Colonic mucosa (tissue), 4 donors: ENCODE results near the gene CALB2. TPM values are rescaled to one million over a fixed set of nuclear protein-coding genes. Genes with fewer than 3 reads are reported as not detected.

Source experiments
- DNase-seq: peaks from one replicate; pipeline ENCODE4 v3.0.0-alpha.2; 2020
- H3K27ac ChIP-seq: fragments of 200-600 bp; one replicate; pipeline ENCODE4 v1.8.0; 2021
- H3K27me3 ChIP-seq: fragments of 200-600 bp; one replicate; pipeline ENCODE4 v1.8.0; 2021
- H3K36me3 ChIP-seq: fragments of 200-600 bp; one replicate; pipeline ENCODE4 v1.8.0; 2021
- H3K4me1 ChIP-seq: fragments of 200-600 bp; one replicate; pipeline ENCODE4 v1.8.0; 2021; ENCODE audit warnings: mild to moderate bottlenecking
- H3K4me3 ChIP-seq: fragments of 200-600 bp; one replicate; pipeline ENCODE4 v1.8.0; 2021
- H3K9ac ChIP-seq, 2 donors: one replicate each; pipeline ENCODE4 v1.7.0; 2013; ENCODE audit warnings: control low read depth in 2 of 2, low read depth in 2 of 2, low read length in 2 of 2
- H3K9me3 ChIP-seq: fragments of 200-600 bp; one replicate; pipeline ENCODE4 v1.8.0; 2021
- CTCF ChIP-seq: fragments of 200-600 bp; IDR thresholded peaks from one replicate; pipeline ENCODE4 v1.8.0; 2022; ENCODE audit warnings: antibody characterized with exemption, mild to moderate bottlenecking
- intact Hi-C: fragments of 100-400 bp; cut with DNase I; formaldehyde crosslinking; loops from one replicate; pipeline ENCODE4 v1.14.1; 2022
- total RNA-seq, 2 donors: library from RNA; stranded (reverse); fragmentation: NEBNext Ultra II Directional in 1 of 2; extraction: Animal tissue kit (Norgen Biotek cat#: 25700) in 1 of 2; gene quantifications; one replicate each; pipeline ENCODE4 v1.2.1, GENCODE V29; 2021
- donor health status: healthy.
- donor health status: DM: no; HTN: no; CAD: no.
- donor health status: DM: no; HTN: no; CAD: no.

The CALB2 gene
- total RNA-seq, 2 donors from 2014 or later: 0.74 to 2.8 TPM

- no peaks in the 10 kb centered on the region for H3K9me3 ChIP-seq
- no peaks in the 10 kb centered on the region for H3K36me3 ChIP-seq
- no peak overlapping the region for H3K4me3 ChIP-seq
- TF ChIP-seq CTCF: no peak
- no peaks in the 10 kb centered on the region for H3K4me1 ChIP-seq
- H3K27ac ChIP-seq: no peak overlapping the region
- H3K9ac ChIP-seq: no peak overlapping the region
- intact Hi-C loops: no loop called here
- no peak for DNase-seq
- no peaks in the 10 kb centered on the region for H3K27me3 ChIP-seq
These were observed 19.0 kb upstream of the CALB2 start for GRCh38 chr16:71339236-71340171.

GRCh38 chr16:71340406-71340805 is 18.1 kb upstream of the CALB2 start:
- no peak overlapping the region for H3K27ac ChIP-seq
- no peaks in the 10 kb centered on the region for H3K36me3 ChIP-seq
- intact Hi-C loops: no loop called here
- H3K27me3 ChIP-seq: no peaks in the 10 kb centered on the region
- DNase-seq: no peak
- no peaks in the 10 kb centered on the region for H3K4me1 ChIP-seq
- no peak overlapping the region for H3K9ac ChIP-seq
- TF ChIP-seq CTCF: no peak
- no peaks in the 10 kb centered on the region for H3K9me3 ChIP-seq
- H3K4me3 ChIP-seq: no peak overlapping the region

- no peaks in the 10 kb centered on the region for H3K27me3 ChIP-seq
- no peak overlapping the region for H3K27ac ChIP-seq
- no peak for DNase-seq
- no peak for TF ChIP-seq CTCF
- H3K9me3 ChIP-seq: no peaks in the 10 kb centered on the region
- no peak overlapping the region for H3K4me3 ChIP-seq
- intact Hi-C loops: no loop called here
- no peaks in the 10 kb centered on the region for H3K36me3 ChIP-seq
- H3K9ac ChIP-seq: no peak overlapping the region
- no peaks in the 10 kb centered on the region for H3K4me1 ChIP-seq
These were observed 16.6 kb upstream of the CALB2 start for GRCh38 chr16:71341881-71342280.

GRCh38 chr16:71343078-71343477 is 15.4 kb upstream of the CALB2 start:
- no peaks in the 10 kb centered on the region for H3K27me3 ChIP-seq
- H3K4me1 ChIP-seq: no peaks in the 10 kb centered on the region
- no peak overlapping the region for H3K27ac ChIP-seq
- no peak overlapping the region for H3K9ac ChIP-seq
- no peak for DNase-seq
- intact Hi-C loops: no loop called here
- H3K9me3 ChIP-seq: no peaks in the 10 kb centered on the region
- no peak overlapping the region for H3K4me3 ChIP-seq
- TF ChIP-seq CTCF: no peak
- H3K36me3 ChIP-seq: no peaks in the 10 kb centered on the region

GRCh38 chr16:71344315-71344905 is 14.1 kb upstream of the CALB2 start:
- no peak for TF ChIP-seq CTCF
- H3K4me3 ChIP-seq: no peak overlapping the region
- no peak overlapping the region for H3K27ac ChIP-seq
- no peaks in the 10 kb centered on the region for H3K4me1 ChIP-seq
- intact Hi-C loops: no loop called here
- no peaks in the 10 kb centered on the region for H3K27me3 ChIP-seq
- H3K9ac ChIP-seq: no peak overlapping the region
- no peaks in the 10 kb centered on the region for H3K9me3 ChIP-seq
- no peaks in the 10 kb centered on the region for H3K36me3 ChIP-seq
- DNase-seq: no peak
